ENCODE results near the gene SCD5.
"Not testable (repeated sequence)": the region's sequence is repeated elsewhere in the genome, so short reads cannot be mapped to it uniquely, and the experiment has no call there.

GRCh38 chr4:82816874-82817273, 18.3 kb upstream of the SCD5 start:
- not testable (repeated sequence) for TF ChIP-seq EZH2, CTCF, EZH2phosphoT487 (IDR thresholded peaks at IDR 0.05)
